Sigmoid colon (tissue), 7 donors: Measurements from ENCODE around the gene CLEC16A. TPM values are rescaled to one million over a fixed set of nuclear protein-coding genes. Genes with fewer than 3 reads are reported as not detected.

ENCODE experiments used
- DNase-seq: peaks from one replicate; pipeline ENCODE4 v3.0.0-alpha.2; 2019
- H3K27ac ChIP-seq, 4 donors: fragments of 200-600 bp; sonication (generic); one replicate each; pipeline ENCODE4 v1.5.1; 2016 to 2019; ENCODE audit warnings: mild to moderate bottlenecking in 1 of 4
- H3K27me3 ChIP-seq, 3 donors: fragments of 200-600 bp; sonication (generic); one replicate each; pipeline ENCODE4 v1.5.1; 2019; ENCODE audit warnings: mild to moderate bottlenecking in 1 of 3
- H3K36me3 ChIP-seq, 4 donors: fragments of 200-600 bp; sonication (generic); one replicate each; pipeline ENCODE4 v1.5.1; 2016 to 2019
- H3K4me1 ChIP-seq, 4 donors: fragments of 200-600 bp; sonication (generic); one replicate each; pipeline ENCODE4 v1.5.1; 2017 to 2019
- H3K4me3 ChIP-seq, 4 donors: fragments of 200-600 bp; sonication (generic); one replicate each; pipeline ENCODE4 v1.5.1; 2017 to 2019; ENCODE audit warnings: mild to moderate bottlenecking in 2 of 4, moderate library complexity in 1 of 4
- H3K9me3 ChIP-seq, 4 donors: fragments of 200-600 bp in 3 of 4; sonication (generic) in 3 of 4; one replicate each; pipeline versions ENCODE4 v1.5.1 to v1.6.1; 2013 to 2019
- EP300 ChIP-seq, 4 donors: sonication (generic); formaldehyde crosslinking; IDR thresholded peaks; one replicate each; pipeline ENCODE4 v1.6.1; 2017; ENCODE audit warnings: antibody characterized with exemption in 4 of 4
- POLR2A ChIP-seq, 2 donors: fragments of 450-650 bp; IDR thresholded peaks; one replicate each; pipeline ENCODE4 v1.6.1; 2016; ENCODE audit warnings: antibody characterized with exemption in 2 of 2, mild to moderate bottlenecking in 2 of 2, moderate library complexity in 2 of 2
- POLR2AphosphoS5 ChIP-seq, 4 donors: sonication (generic); formaldehyde crosslinking; IDR thresholded peaks; one replicate each; pipeline ENCODE4 v1.6.1; 2017; ENCODE audit warnings: antibody characterized with exemption in 4 of 4
- WGBS, 2 donors: extraction: QIAGEN DNeasy Blood & Tissue Kit; methylation state at CpG; one replicate each; pipeline ENCODE4 v1.1.7; 2013; 5-methylcytosine and 5-hydroxymethylcytosine counted together
- intact Hi-C: fragments of 100-400 bp; cut with DNase I; formaldehyde crosslinking; loops from one replicate; pipeline ENCODE4 v1.15.1; 2023
- polyA plus RNA-seq, 3 donors: library from polyadenylated mRNA; stranded (reverse); fragments of 200-250 nt; gene quantifications; one replicate each; pipeline ENCODE4 v1.2.3, GENCODE V29; 2013
- total RNA-seq, 4 donors: library from RNA; depleted of rRNA; stranded (reverse); fragments of >200 nt; gene quantifications; one replicate each; pipeline ENCODE4 v1.1.0, GENCODE V29; 2016
- TF ChIP-seq, protein P1 (sequence below), 4 experiments: fragments of 450-650 bp in 3 of 4; fragments of 200-600 bp in 1 of 4; IDR thresholded peaks; one replicate each; pipeline ENCODE4 v1.5.1; 2016 to 2019; ENCODE audit warnings: antibody characterized with exemption in 4 of 4, mild to moderate bottlenecking in 3 of 4, moderate library complexity in 2 of 4
- donor health status: healthy with polysubstance abuse.
- donor health status: Bipolar disorder and iron deficiency.
- donor health status: healthy.

The CLEC16A gene
- total and polyA plus RNA-seq, 7 donors: 9.6 to 35.2 (median 24.6) TPM

DNA sequence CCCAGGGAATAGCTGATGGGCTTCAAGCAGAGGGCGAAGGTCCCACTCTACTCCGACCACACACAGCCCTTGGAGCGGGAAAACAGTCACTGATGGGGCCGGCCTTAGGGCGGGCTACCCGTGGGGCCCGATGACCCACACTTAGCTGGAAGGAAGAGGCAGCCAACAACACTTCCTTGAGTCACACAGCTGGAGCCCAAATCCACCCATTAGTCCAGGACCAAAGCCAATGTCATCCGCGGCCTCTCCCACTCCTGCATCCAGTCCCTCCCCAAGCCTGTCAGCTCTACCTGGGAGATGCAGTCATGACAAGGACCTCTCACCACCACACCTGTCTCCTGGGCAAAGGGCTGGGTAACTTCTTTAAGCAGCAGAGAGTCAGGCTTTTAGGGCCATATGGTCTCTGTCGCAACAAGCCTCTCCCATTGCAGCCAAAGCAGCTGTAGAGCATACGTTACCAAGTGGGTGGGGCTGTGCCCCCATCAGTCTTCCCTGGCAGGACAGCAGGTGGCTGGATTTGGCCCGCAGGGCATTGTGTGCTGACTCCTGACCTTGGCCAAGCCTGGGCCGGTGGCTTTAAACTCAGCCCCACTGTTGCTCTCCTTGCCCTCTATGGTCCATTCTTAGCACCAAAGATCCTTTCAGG lies 200.9 kb downstream of the CLEC16A start:
- Histone ChIP-seq H3K9me3 (no peaks in the 10 kb centered on the region), H3K4me1 (peaks cover 0 to 12% (median 5%) of the 10 kb centered on the region in 4 donors), H3K27me3 (no peaks in the 10 kb centered on the region), H3K27ac (no peak overlapping the region), H3K4me3 (no peak overlapping the region), H3K36me3 (no peaks in the 10 kb centered on the region)
- intact Hi-C loops: no loop called here
- no peak for DNase-seq
- no peak for TF ChIP-seq EP300 (IDR thresholded peaks at IDR 0.05)
- no peak for TF ChIP-seq POLR2AphosphoS5 (IDR thresholded peaks at IDR 0.05)
- no peak for TF ChIP-seq POLR2A (IDR thresholded peaks at IDR 0.05)
- TF ChIP-seq, protein P1, sequence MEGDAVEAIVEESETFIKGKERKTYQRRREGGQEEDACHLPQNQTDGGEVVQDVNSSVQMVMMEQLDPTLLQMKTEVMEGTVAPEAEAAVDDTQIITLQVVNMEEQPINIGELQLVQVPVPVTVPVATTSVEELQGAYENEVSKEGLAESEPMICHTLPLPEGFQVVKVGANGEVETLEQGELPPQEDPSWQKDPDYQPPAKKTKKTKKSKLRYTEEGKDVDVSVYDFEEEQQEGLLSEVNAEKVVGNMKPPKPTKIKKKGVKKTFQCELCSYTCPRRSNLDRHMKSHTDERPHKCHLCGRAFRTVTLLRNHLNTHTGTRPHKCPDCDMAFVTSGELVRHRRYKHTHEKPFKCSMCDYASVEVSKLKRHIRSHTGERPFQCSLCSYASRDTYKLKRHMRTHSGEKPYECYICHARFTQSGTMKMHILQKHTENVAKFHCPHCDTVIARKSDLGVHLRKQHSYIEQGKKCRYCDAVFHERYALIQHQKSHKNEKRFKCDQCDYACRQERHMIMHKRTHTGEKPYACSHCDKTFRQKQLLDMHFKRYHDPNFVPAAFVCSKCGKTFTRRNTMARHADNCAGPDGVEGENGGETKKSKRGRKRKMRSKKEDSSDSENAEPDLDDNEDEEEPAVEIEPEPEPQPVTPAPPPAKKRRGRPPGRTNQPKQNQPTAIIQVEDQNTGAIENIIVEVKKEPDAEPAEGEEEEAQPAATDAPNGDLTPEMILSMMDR (IDR thresholded peaks at IDR 0.05): no peak
- 84 to 85% methylated on average over 13 of the region's 13 CpGs for WGBS, 2 donors

DNA sequence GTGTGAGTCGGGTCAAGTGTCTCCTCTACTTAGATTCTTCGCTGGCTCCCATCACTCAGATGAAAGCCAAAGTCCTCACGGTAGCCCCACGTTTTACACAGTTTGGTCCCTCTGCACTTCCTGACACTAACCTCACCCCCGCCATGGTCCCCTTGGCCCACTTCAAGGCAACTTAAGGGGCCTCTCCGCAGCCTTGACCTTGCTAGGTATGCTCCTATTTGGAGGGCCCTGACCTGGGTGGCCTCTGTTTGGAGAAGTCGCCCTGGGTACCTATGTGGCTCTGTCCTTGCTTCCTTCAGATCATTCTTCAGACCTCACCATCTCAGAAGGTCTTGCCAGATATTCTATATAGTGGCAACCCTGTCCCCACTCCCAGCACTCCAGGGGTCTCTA lies 201.5 kb downstream of the CLEC16A start:
- Histone ChIP-seq H3K4me3 (no peak overlapping the region), H3K36me3 (no peaks in the 10 kb centered on the region), H3K27ac (no peak overlapping the region), H3K27me3 (no peaks in the 10 kb centered on the region), H3K9me3 (no peaks in the 10 kb centered on the region), H3K4me1 (peaks cover 0 to 12% (median 5%) of the 10 kb centered on the region in 4 donors)
- no peak for DNase-seq
- WGBS, 2 donors: 95 to 97% methylated on average over 7 of the region's 7 CpGs
- intact Hi-C loops: no loop called here
- TF ChIP-seq EP300 (IDR thresholded peaks at IDR 0.05) (no peak), POLR2AphosphoS5 (IDR thresholded peaks at IDR 0.05) (no peak), POLR2A (IDR thresholded peaks at IDR 0.05) (no peak)
- TF ChIP-seq, protein P1 (IDR thresholded peaks at IDR 0.05): no peak

DNA sequence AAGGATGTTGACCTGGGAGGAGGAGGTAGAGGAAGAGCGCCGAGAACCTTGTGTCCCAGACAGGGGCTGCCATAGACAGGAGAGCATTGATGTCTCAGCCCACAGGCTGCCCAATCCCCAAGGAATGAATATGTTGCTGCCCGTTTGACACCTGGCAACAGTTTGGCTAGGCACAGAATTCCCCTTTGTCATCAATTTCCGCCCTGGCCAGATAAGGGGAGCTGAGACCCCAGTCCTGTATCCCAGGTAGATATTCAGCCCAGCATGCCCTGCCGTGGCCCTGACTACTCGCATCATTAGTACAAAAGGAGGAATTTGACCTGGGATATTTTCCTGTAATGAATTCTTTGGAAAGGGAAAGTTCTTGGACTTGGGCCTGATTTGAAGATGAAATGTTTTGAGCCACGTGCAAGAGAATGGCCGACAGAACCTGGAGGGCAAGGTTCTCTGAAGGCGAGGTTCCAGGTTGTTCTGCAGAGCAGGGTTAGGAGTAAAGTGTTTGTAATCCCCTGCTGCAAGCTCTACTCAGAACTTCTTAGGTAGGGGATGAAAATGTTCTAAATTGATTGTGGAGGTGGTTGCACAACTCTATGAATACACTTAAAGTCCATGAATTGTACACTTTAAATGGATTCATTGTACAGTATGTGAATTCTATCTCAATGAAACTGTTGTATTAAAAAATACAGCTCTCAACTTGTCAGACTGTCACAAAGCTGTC lies 202.8 kb downstream of the CLEC16A start:
- 74 to 91% methylated on average over 9 of the region's 9 CpGs for WGBS, 2 donors
- H3K9me3 ChIP-seq: no peaks in the 10 kb centered on the region
- TF ChIP-seq EP300 (IDR thresholded peaks at IDR 0.05) (no peak), POLR2AphosphoS5 (IDR thresholded peaks at IDR 0.05) (no peak), POLR2A (IDR thresholded peaks at IDR 0.05) (no peak)
- TF ChIP-seq, protein P1 (IDR thresholded peaks at IDR 0.05): no peak
- H3K4me3 ChIP-seq: no peak overlapping the region
- H3K36me3 ChIP-seq: no peaks in the 10 kb centered on the region
- DNase-seq: no peak
- no peaks in the 10 kb centered on the region for H3K27me3 ChIP-seq
- intact Hi-C loops: no loop called here
- H3K27ac ChIP-seq: no peak overlapping the region
- H3K4me1 ChIP-seq: peaks cover 0 to 24% (median 10%) of the 10 kb centered on the region in 4 donors

GRCh38 chr16:11147754-11148444 lies 203.5 kb downstream of the CLEC16A start:
- intact Hi-C loops: no loop called here
- Histone ChIP-seq H3K4me1 (peaks cover 0 to 24% (median 10%) of the 10 kb centered on the region in 4 donors), H3K9me3 (no peaks in the 10 kb centered on the region), H3K27ac (no peak overlapping the region), H3K36me3 (no peaks in the 10 kb centered on the region), H3K27me3 (no peaks in the 10 kb centered on the region), H3K4me3 (no peak overlapping the region)
- DNase-seq: no peak
- TF ChIP-seq EP300 (IDR thresholded peaks at IDR 0.05): no peak
- TF ChIP-seq POLR2A (IDR thresholded peaks at IDR 0.05): no peak
- no peak for TF ChIP-seq POLR2AphosphoS5 (IDR thresholded peaks at IDR 0.05)
- TF ChIP-seq, protein P1 (IDR thresholded peaks at IDR 0.05): no peak
- 86 to 91% methylated on average over 8 of the region's 8 CpGs for WGBS, 2 donors
